Erythroblast (primary cell): ENCODE data around the gene ATP8B1.

Experiments used
- GATA1 ChIP-seq: IDR thresholded peaks from 2 replicates; pipeline ENCODE4 v1.6.1; 2011; ENCODE audit warnings: low read depth, mild to moderate bottlenecking, control low read depth, low read length, moderate library complexity
- POLR2A ChIP-seq: IDR thresholded peaks from 2 replicates; pipeline ENCODE4 v1.6.1; 2011; ENCODE audit warnings: mild to moderate bottlenecking, low read length

DNA sequence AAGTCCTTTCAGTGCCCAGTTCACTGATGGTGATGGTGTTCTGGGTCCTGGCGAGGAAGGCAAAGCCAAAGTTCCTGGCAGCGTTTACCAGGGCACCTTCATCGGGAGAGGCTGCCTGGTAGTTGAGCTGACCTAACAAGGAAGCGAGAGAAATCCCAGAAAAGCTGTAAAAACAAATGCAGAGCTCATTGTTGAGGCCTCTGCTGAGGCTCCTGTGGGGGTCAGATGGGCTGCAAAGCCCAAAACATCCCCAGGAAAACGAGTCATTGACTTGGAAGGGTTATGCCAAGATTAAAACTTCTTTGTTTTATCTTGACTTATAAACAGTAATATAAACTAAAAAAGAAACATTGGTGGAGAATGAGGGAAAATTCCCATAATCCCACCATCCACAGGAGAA, 128.2 kb downstream of the ATP8B1 start:
- TF ChIP-seq POLR2A (no peak), GATA1 (no peak)
